RWPE1 (cell line): ENCODE results near the gene NPFF.

ENCODE experiments used
- CTCF ChIA-PET: fragments of 350-600 bp; sonication (Branson Sonifier 250); formaldehyde crosslinking; extraction: SDS; loops from one replicate; lab custom pipeline; 2021; lab: Yijun Ruan, JAX
- POLR2A ChIA-PET: fragments of 400-600 bp; formaldehyde crosslinking; extraction: SDS; loops from one replicate; lab custom pipeline; 2020; ENCODE audit warnings: antibody characterized with exemption; ENCODE audit not compliant: low non-redundant PET; lab: Yijun Ruan, JAX
- DNase-seq: peaks from one replicate; pipeline ENCODE4 v3.0.0; 2012; ENCODE audit warnings: low spot score
- H3K27ac ChIP-seq: fragments of 450-650 bp; 2 replicates; pipeline ENCODE4 v1.5.1; 2017
- CTCF ChIP-seq: fragments of 450-650 bp; conservative IDR thresholded peaks from 2 replicates; pipeline ENCODE4 v1.5.1; 2017; ENCODE audit warnings: low read depth, mild to moderate bottlenecking

NPFF gene

DNA sequence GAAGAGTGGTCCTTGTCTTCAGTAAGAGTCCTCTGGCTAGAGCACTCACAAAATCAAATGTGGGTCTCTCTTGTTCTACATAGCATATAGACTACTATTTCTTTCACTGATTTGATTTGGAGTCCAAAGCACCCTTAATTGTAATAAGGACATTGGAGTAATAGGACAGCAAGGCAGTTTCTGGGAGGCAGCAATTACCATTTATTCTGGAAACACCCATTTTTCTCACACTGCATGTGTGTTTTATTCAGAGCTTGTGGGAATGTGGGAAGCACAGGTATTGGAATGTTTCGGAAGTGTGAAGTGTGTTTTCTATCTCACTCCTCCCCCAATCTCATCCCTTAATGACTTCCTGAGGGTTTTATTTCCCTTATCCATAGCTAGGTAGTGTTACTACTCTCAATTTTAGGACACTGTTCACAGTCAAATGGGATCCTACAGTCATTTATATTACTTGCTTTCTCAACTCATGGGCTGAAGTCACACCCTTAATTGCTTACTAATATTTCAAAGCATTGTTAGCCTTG lies 35.2 kb downstream of the NPFF start:
- no peak for DNase-seq
- CTCF ChIA-PET = no interaction called here
- POLR2A ChIA-PET = no interaction called here
- H3K27ac ChIP-seq = no peak overlapping the region
- no peak for TF ChIP-seq CTCF

DNA sequence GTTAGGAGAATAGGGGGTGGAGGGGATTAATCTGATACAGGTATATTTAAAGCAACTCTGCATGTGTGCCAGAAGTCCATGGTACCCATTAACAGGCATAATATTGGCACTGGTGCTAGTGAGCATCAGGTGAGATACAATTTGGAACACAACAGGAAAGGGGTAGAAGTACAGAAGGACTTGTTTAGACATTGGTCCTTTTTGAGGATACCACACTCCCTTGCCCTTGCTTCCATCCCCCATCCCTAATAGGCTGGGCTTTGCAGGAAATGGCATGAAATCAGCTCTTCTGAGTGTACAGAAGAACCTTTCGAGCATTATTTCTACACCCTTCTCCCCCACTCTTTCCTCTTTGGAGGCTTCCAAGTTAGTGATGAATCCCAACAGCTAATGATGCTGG lies 39.0 kb downstream of the NPFF start:
- POLR2A ChIA-PET = no interaction called here

DNA sequence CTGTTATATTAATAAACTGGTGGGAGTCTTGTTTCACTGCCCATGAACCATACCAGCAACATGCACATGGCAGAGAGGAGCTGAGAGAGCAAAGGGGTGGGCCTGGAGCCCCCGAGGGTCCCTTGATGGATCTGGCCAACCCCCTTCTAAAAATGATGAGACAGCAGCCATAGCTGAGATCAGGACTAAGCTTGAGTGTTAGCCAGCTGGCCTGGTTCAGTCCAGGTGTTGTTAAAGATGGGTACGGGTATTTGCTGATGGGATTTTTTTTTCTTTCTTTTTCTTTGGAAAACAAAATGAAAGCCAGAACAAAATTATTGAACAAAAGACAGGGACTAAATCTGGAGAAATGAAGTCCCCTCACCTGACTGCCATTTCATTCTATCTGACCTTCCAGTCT lies 39.4 kb downstream of the NPFF start:
- POLR2A ChIA-PET = no interaction called here
- CTCF ChIA-PET = no interaction called here
- TF ChIP-seq CTCF = no peak
- no peak for DNase-seq
- H3K27ac ChIP-seq = no peak overlapping the region

More for the DNA sequence above, 39.0 kb downstream of the NPFF start:
- DNase-seq = no peak
- CTCF ChIA-PET = no interaction called here
- no peak overlapping the region for H3K27ac ChIP-seq
- TF ChIP-seq CTCF = no peak

DNA sequence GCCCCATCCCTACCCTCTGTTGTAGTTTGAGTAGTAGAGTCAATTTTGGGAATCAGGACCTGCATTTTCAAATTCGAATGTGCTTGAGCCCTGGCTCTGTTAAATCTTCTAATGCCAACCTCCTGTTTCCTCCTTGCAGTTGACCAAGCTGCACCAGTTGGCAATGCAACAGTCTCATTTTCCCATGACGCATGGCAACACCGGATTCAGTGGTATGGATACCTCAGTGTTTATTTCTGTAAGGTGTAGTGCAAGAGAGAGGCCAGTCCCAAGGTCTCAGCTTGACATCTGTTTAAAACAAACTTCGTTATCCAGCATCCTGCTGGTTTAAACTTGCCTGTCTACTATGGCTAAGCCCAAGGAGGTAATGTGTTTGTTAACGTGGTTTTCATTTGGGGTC lies 40.2 kb downstream of the NPFF start:
- POLR2A ChIA-PET = no interaction called here
- no peak overlapping the region for H3K27ac ChIP-seq
- no peak for TF ChIP-seq CTCF
- no peak for DNase-seq
- CTCF ChIA-PET = no interaction called here

GRCh38 chr12:53466640-53467039 lies 40.6 kb downstream of the NPFF start:
- TF ChIP-seq CTCF = no peak
- no peak overlapping the region for H3K27ac ChIP-seq
- POLR2A ChIA-PET = no interaction called here
- CTCF ChIA-PET = no interaction called here
- no peak for DNase-seq

DNA sequence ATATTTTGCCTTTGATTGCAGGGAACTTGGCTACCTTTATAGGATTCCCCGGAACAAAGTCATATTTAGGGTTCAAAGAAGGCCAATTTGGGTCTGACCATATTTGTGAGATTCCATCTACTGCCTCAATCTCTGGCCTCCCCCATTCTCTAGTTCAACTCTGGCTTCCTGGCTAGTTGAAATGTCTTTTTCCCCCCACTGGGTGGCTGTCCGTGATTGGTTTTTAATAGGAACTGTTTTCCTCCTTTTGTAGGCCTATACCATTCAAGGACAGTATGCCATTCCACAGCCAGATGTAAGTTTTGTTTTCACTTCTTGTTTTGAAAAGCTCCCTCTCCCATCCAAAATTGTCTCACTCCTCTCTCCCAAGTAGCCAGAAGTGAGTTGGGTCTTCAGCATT lies 41.6 kb downstream of the NPFF start:
- ChIA-PET POLR2A (interaction anchor here (0.5 kb wide), 1 partner anchor 1409 kb away, joined by 6 read pairs; no protein-coding TSS in a partner anchor), CTCF (no interaction called here)
- no peak overlapping the region for H3K27ac ChIP-seq
- no peak for DNase-seq
- no peak for TF ChIP-seq CTCF
